ENCODE measurements around the gene SGCE.

SGCE gene

DNA sequence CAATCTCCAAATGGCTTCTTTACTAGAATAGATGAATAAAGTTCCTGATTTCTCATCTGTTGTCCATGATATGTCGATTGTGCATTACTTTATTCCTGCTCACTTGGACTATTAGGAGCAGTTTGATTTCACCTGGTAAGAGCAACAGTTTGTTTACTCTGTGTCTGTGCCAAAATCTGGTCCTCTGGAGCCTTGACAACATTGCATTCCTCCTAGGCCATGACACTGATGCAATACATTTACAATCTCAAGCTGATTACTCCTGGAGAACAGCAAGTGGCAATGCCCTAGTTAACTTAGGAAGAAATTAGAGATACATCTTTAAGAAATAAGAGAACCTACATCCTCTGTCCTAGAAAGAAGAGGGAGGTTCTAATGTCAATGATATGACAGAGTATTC lies 71.8 kb downstream of the SGCE start:
- Histone ChIP-seq H3K36me3 (ENCODE audit: insufficient read depth, low read length) (peaks cover 8% of the 10 kb centered on the region), H3K4me3 (ENCODE audit: low read depth in 1 of 2, low read length in 2 of 2) (no peak overlapping the region), H3K4me1 (ENCODE audit: insufficient read depth, low read length) (peaks cover 7% of the 10 kb centered on the region), H3K27ac (ENCODE audit: low read depth, low read length) (no peak overlapping the region), H3K9me3 (ENCODE audit: low read length) (no peaks in the 10 kb centered on the region), H3K9ac (ENCODE audit: low read length) (no peak overlapping the region), H3K27me3 (ENCODE audit: control insufficient read depth in 1 of 2, insufficient read depth in 2 of 2, low read length in 2 of 2) (no peaks in the 10 kb centered on the region)

DNA sequence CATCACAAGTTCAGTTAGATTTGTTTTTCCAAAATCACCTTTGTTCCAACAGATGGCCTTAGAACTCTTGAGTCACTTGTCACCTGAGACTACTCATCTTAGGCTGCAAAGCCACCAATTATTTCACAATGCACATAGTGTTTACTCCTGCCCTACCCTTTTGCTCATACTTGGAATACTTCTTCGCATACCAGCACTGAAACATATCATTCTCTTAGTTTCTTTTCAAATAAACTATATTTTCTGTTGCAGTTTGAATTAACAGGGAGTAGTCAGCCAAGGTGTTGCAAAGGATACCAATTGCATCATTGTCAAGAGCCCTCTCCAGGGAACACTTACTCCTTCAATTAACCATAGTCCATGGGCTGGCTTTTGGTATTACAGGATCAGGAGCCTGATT lies 75.3 kb downstream of the SGCE start:
- H3K4me3 ChIP-seq (ENCODE audit: low read depth in 1 of 2, low read length in 2 of 2): no peak overlapping the region
- H3K9me3 ChIP-seq (ENCODE audit: low read length): no peaks in the 10 kb centered on the region
- H3K9ac ChIP-seq (ENCODE audit: low read length): no peak overlapping the region
- H3K27me3 ChIP-seq (ENCODE audit: control insufficient read depth in 1 of 2, insufficient read depth in 2 of 2, low read length in 2 of 2): no peaks in the 10 kb centered on the region
- H3K27ac ChIP-seq (ENCODE audit: low read depth, low read length): no peak overlapping the region
- peaks cover 3% of the 10 kb centered on the region for H3K36me3 ChIP-seq (ENCODE audit: insufficient read depth, low read length)
- H3K4me1 ChIP-seq (ENCODE audit: insufficient read depth, low read length): peaks cover 7% of the 10 kb centered on the region

DNA sequence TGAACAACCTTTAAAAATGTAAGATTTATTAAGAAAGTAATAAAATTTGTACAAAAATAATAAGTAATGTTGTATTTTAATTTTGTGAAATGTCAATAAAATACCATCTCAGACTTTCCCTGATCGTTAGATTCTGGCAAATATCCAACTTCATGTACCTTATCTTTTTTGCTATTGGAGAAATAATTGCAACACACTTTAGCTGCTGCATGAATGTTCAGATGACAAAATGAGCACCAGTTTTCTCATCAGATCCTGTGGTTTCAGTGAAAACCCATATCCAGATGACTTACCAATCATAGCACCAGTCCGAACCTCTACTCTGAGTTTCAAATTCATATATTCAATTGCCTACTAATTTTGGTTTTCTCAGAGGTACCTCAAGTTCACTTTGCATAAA lies 76.5 kb downstream of the SGCE start:
- Histone ChIP-seq H3K4me3 (ENCODE audit: low read depth in 1 of 2, low read length in 2 of 2) (no peak overlapping the region), H3K9me3 (ENCODE audit: low read length) (no peaks in the 10 kb centered on the region), H3K36me3 (ENCODE audit: insufficient read depth, low read length) (peaks cover under 1% of the 10 kb centered on the region), H3K9ac (ENCODE audit: low read length) (no peak overlapping the region), H3K4me1 (ENCODE audit: insufficient read depth, low read length) (peaks cover 4% of the 10 kb centered on the region), H3K27ac (ENCODE audit: low read depth, low read length) (no peak overlapping the region), H3K27me3 (ENCODE audit: control insufficient read depth in 1 of 2, insufficient read depth in 2 of 2, low read length in 2 of 2) (no peaks in the 10 kb centered on the region)

DNA sequence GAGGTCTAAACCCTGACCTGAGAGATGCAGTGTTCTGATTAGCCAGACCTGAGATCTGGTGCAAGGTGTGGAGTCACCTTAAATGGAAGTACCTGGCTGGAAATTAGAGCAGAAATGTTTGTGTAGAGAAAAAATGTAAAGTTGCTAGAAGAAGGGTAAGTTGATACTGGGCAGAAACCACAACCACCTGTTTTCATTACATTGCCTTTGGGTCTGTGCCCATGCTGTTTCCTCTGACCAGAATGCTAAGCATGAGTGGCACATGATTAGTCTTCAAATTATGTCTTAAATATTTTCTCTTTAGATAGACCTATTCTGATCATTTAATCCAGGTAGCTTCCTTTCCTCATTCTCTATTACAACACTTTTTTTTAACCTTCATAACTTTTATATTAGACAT lies 77.3 kb downstream of the SGCE start:
- Histone ChIP-seq H3K4me1 (ENCODE audit: insufficient read depth, low read length) (no peaks in the 10 kb centered on the region), H3K27ac (ENCODE audit: low read depth, low read length) (no peak overlapping the region), H3K4me3 (ENCODE audit: low read depth in 1 of 2, low read length in 2 of 2) (no peak overlapping the region), H3K9ac (ENCODE audit: low read length) (no peak overlapping the region), H3K9me3 (ENCODE audit: low read length) (no peaks in the 10 kb centered on the region), H3K27me3 (ENCODE audit: control insufficient read depth in 1 of 2, insufficient read depth in 2 of 2, low read length in 2 of 2) (no peaks in the 10 kb centered on the region), H3K36me3 (ENCODE audit: insufficient read depth, low read length) (no peaks in the 10 kb centered on the region)

DNA sequence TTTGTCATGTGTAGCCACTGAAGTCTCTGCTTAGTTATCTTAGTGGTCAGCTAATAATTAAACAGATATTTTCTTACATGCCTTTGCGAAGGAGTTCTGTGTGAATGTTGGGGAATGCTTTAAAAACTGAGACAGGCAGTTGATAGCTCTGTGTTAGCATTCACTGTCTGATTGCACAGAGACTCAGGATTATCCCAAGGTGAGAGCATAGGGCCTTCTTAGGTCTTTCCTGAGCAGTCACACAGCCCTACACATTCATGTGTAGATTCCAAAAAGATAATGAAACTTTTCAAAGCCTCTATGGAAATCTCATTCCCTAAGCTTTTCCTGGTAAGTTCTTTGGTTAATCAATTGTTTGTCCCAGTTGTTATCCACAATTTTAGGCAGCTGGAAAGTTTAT lies 78.6 kb downstream of the SGCE start:
- Histone ChIP-seq H3K9me3 (ENCODE audit: low read length) (no peaks in the 10 kb centered on the region), H3K36me3 (ENCODE audit: insufficient read depth, low read length) (no peaks in the 10 kb centered on the region), H3K9ac (ENCODE audit: low read length) (no peak overlapping the region), H3K27ac (ENCODE audit: low read depth, low read length) (no peak overlapping the region), H3K4me3 (ENCODE audit: low read depth in 1 of 2, low read length in 2 of 2) (no peak overlapping the region), H3K4me1 (ENCODE audit: insufficient read depth, low read length) (no peaks in the 10 kb centered on the region), H3K27me3 (ENCODE audit: control insufficient read depth in 1 of 2, insufficient read depth in 2 of 2, low read length in 2 of 2) (no peaks in the 10 kb centered on the region)

DNA sequence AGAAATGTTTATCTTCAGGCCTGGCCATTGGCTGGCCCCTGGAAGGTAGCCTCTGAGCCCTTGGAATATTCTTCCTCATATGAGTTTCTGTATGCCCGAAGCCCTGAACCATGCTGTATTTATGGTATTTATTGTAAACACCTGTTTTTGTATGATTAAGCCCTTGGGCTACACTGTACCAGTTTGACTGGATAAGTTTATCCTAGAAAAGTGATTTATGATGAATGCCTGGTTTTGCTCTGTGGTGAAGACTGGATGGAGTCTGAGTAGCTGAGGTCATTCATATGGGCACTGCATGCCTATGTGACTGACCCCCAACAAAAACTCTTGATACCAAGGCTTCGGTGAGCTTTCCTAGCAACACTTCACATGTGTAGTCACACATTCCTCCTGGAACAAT lies 79.6 kb downstream of the SGCE start:
- Histone ChIP-seq H3K4me1 (ENCODE audit: insufficient read depth, low read length) (no peaks in the 10 kb centered on the region), H3K9ac (ENCODE audit: low read length) (no peak overlapping the region), H3K27me3 (ENCODE audit: control insufficient read depth in 1 of 2, insufficient read depth in 2 of 2, low read length in 2 of 2) (no peaks in the 10 kb centered on the region), H3K4me3 (ENCODE audit: low read depth in 1 of 2, low read length in 2 of 2) (no peak overlapping the region), H3K27ac (ENCODE audit: low read depth, low read length) (no peak overlapping the region), H3K36me3 (ENCODE audit: insufficient read depth, low read length) (no peaks in the 10 kb centered on the region), H3K9me3 (ENCODE audit: low read length) (no peaks in the 10 kb centered on the region)

DNA sequence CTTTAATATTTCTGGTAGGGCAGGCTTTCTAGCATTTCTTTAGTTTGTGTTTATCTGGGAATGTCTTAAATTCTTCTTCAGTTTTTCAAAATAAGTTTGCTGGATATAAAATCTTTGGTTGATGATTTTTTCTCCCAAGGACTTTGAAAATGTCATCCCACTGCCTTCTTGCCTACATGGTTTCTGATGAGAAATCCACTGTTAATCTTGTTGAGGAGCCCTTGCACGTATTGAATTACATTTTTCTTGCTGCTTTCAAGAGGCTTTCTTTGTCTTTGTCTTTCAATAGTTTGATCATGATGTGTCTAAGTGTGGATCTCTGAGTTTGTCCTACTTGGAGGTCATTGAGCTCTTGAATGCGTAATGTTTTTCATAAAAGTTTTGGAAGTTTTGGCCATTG lies 80.3 kb downstream of the SGCE start:
- Histone ChIP-seq H3K4me3 (ENCODE audit: low read depth in 1 of 2, low read length in 2 of 2) (no peak overlapping the region), H3K27ac (ENCODE audit: low read depth, low read length) (no peak overlapping the region), H3K4me1 (ENCODE audit: insufficient read depth, low read length) (no peaks in the 10 kb centered on the region), H3K9ac (ENCODE audit: low read length) (no peak overlapping the region), H3K9me3 (ENCODE audit: low read length) (no peaks in the 10 kb centered on the region), H3K36me3 (ENCODE audit: insufficient read depth, low read length) (no peaks in the 10 kb centered on the region), H3K27me3 (ENCODE audit: control insufficient read depth in 1 of 2, insufficient read depth in 2 of 2, low read length in 2 of 2) (no peaks in the 10 kb centered on the region)

DNA sequence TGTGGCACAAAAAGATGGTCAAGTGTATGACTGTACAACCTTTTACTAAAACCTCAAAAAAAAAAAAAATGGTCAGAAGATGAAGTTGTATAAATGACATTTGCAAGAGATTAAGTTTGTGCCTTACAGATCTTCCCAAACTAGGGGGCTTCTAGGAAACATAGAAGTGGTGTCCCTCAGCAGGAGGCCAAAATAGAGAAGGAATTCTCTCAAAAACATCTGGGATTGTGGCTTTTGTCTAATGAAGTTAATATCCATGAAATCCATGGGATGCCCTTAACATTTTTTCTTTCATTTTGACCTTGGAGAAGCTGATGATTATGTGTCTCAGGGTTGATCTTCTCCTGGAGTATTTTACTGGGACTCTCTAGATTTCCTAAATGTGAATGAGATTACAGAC lies 84.1 kb downstream of the SGCE start:
- Histone ChIP-seq H3K9ac (ENCODE audit: low read length) (no peak overlapping the region), H3K4me1 (ENCODE audit: insufficient read depth, low read length) (no peaks in the 10 kb centered on the region), H3K4me3 (ENCODE audit: low read depth in 1 of 2, low read length in 2 of 2) (no peak overlapping the region), H3K9me3 (ENCODE audit: low read length) (no peaks in the 10 kb centered on the region), H3K27ac (ENCODE audit: low read depth, low read length) (no peak overlapping the region), H3K36me3 (ENCODE audit: insufficient read depth, low read length) (no peaks in the 10 kb centered on the region), H3K27me3 (ENCODE audit: control insufficient read depth in 1 of 2, insufficient read depth in 2 of 2, low read length in 2 of 2) (no peaks in the 10 kb centered on the region)

DNA sequence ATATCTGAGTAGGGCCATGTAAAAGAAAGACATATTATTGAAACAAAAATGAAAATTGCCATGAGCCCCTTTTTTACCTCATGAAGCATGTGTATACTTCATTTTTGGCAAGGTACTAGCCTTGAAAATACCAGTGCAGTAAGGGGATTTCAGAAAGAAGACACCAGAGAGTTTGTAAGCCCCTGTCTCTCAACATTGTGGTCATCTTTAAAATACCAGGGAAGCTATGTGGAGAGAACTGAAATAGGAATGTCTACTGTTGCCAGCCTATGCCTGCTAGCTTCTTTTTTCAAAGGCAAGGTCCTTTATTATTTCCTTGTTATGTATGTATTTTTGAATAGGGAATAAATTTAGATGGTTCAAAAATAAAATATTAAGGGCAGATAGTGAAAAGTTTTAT lies 88.5 kb downstream of the SGCE start:
- H3K27ac ChIP-seq (ENCODE audit: low read depth, low read length): no peak overlapping the region
- H3K36me3 ChIP-seq (ENCODE audit: insufficient read depth, low read length): no peaks in the 10 kb centered on the region
- no peaks in the 10 kb centered on the region for H3K4me1 ChIP-seq (ENCODE audit: insufficient read depth, low read length)
- H3K9me3 ChIP-seq (ENCODE audit: low read length): no peaks in the 10 kb centered on the region
- no peaks in the 10 kb centered on the region for H3K27me3 ChIP-seq (ENCODE audit: control insufficient read depth in 1 of 2, insufficient read depth in 2 of 2, low read length in 2 of 2)
- H3K4me3 ChIP-seq (ENCODE audit: low read depth in 1 of 2, low read length in 2 of 2): no peak overlapping the region
- H3K9ac ChIP-seq (ENCODE audit: low read length): no peak overlapping the region

DNA sequence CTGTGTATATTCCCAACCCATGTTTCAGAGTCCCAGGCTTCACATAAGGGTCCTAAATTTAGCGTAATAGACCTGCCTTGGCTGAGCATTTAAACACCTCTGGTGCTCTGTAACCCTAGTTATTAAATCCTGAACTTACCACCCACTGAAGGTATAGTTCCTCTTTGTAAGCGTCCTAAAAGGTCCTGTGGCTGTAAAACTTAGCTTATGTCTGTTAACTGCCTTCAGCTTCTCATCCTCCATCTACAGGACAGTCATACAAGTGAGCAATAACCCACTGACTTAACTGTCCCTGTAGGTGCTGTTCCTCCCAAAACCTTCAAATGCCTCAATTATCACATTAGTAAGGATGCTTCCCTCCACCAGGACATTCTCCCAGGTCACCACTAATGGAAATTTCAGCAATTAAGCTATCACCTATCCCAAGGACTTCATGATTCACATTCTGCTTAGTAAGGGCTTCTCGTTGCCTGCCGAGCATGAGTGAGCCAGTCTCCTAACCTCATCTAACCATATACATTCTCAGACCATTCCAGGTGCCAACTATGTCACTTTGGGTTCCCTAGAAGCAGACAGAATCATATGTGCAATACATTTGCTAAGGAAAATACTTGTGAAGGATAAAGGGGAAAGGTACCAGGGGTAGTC lies 90.6 kb downstream of the SGCE start:
- H3K9ac ChIP-seq (ENCODE audit: low read length): no peak overlapping the region
- no peaks in the 10 kb centered on the region for H3K36me3 ChIP-seq (ENCODE audit: insufficient read depth, low read length)
- H3K9me3 ChIP-seq (ENCODE audit: low read length): no peaks in the 10 kb centered on the region
- no peaks in the 10 kb centered on the region for H3K27me3 ChIP-seq (ENCODE audit: control insufficient read depth in 1 of 2, insufficient read depth in 2 of 2, low read length in 2 of 2)
- H3K27ac ChIP-seq (ENCODE audit: low read depth, low read length): no peak overlapping the region
- H3K4me3 ChIP-seq (ENCODE audit: low read depth in 1 of 2, low read length in 2 of 2): no peak overlapping the region
- H3K4me1 ChIP-seq (ENCODE audit: insufficient read depth, low read length): no peaks in the 10 kb centered on the region

DNA sequence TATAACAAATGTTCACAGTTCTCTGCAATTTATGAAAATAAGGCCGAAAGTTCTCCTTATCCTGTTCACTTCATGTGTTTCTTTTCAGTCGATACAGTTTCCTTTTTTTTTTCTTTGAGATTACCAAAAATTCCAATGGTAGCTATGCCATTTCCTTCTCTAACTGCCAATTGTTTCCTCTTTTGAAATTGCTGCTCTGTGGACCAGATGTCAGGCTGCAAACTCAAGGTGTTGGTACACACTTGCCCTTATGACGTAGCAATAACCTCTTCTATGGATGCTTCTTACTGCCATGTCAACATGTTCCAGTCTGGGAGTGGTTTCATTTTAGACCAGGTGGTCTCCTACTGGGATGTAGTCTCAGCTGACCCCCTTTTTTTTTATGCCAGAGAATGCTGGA lies 93.4 kb downstream of the SGCE start:
- Histone ChIP-seq H3K27ac (ENCODE audit: low read depth, low read length) (no peak overlapping the region), H3K36me3 (ENCODE audit: insufficient read depth, low read length) (no peaks in the 10 kb centered on the region), H3K9me3 (ENCODE audit: low read length) (no peaks in the 10 kb centered on the region), H3K4me3 (ENCODE audit: low read depth in 1 of 2, low read length in 2 of 2) (no peak overlapping the region), H3K4me1 (ENCODE audit: insufficient read depth, low read length) (no peaks in the 10 kb centered on the region), H3K27me3 (ENCODE audit: control insufficient read depth in 1 of 2, insufficient read depth in 2 of 2, low read length in 2 of 2) (no peaks in the 10 kb centered on the region), H3K9ac (ENCODE audit: low read length) (no peak overlapping the region)

DNA sequence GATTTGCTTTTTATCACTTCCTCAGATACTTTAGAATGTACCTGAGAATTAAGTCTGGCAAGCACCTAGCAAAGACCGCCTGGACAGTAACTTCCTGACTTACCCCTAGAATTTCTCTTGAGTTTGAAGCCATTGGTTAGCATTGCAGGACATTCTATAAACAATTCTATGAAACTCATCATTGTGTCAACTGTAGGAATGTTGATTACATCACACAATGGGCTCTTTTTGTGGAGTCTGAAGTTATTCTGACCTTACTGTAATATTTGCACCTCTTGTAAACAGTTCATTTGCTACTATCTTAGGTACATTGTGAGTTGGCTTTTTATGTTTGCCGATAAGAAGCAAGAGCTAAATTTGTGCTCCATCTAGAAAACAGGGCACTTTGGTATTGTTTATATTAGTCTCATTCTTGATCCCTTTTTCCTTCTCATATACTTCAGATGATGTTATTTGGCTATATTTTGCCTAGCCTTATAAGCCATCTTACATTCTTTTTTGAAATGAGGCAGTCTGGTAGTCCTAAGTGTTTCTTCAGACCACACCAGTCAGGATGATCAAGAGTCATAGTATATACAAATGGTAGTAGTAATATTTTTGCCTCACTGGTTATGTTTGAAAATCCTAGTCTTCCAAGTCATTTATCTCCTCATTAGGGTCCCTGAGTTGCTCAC lies 94.0 kb downstream of the SGCE start:
- peaks cover 2% of the 10 kb centered on the region for H3K4me1 ChIP-seq (ENCODE audit: insufficient read depth, low read length)
- H3K36me3 ChIP-seq (ENCODE audit: insufficient read depth, low read length): no peaks in the 10 kb centered on the region
- no peaks in the 10 kb centered on the region for H3K27me3 ChIP-seq (ENCODE audit: control insufficient read depth in 1 of 2, insufficient read depth in 2 of 2, low read length in 2 of 2)
- no peak overlapping the region for H3K4me3 ChIP-seq (ENCODE audit: low read depth in 1 of 2, low read length in 2 of 2)
- H3K9me3 ChIP-seq (ENCODE audit: low read length): no peaks in the 10 kb centered on the region
- H3K27ac ChIP-seq (ENCODE audit: low read depth, low read length): no peak overlapping the region
- no peak overlapping the region for H3K9ac ChIP-seq (ENCODE audit: low read length)
